ENCODE results near the gene SPOCK1. TPM values are rescaled to one million over a fixed set of nuclear protein-coding genes. Genes with fewer than 3 reads are reported as not detected.
A peak's percentile ranks its signal among the peaks of the same experiment; 100 is the strongest.

The SPOCK1 gene
- total and polyA plus RNA-seq, 2 of the 4 experiments (the other 2 are of a cell fraction): 5.0 to 20.3 TPM

DNA sequence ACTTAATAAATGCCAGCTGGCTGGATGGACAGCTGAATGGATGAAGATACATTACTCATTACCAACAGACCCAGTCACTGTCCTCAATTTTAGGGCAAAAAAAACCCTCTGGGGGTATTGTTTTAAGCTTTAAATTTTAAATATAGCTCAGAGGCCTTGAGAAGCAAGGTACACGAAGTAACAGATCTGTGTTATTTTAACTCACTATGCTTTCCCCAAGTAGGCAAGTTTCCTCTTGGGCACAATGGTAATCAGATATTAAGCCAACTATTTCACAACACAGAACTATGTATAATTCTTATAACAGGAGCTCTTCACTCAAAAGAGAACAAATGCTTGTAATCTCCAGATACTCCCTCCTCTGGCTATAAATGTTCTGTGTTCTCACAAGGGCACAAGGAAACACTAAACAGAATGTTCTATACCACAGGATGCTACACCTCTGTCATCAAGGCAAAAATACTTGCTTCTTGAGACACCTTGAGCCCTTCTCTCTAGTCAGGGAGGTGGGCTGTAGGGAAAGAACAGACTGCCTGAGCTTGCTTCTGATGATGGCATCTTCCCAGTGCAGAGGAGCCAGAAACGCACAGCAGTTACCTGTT lies 443.8 kb downstream of the SPOCK1 start:
- Histone ChIP-seq H2AK5ac (ENCODE audit: low read depth, low read length) (no peak overlapping the region), H3K4ac (ENCODE audit: low read depth, low read length) (no peak overlapping the region), H4K8ac (ENCODE audit: low read depth in 2 of 2, low read length in 2 of 2) (no peak overlapping the region), H2BK15ac (ENCODE audit: low read depth, low read length) (no peak overlapping the region), H3K9ac (ENCODE audit: low read depth, low read length) (no peak overlapping the region), H2BK120ac (ENCODE audit: low read depth, low read length) (no peak overlapping the region), H3K14ac (replicated peaks; ENCODE audit: low read depth, low read length) (no peak overlapping the region), H3K4me2 (ENCODE audit: low read depth, low read length) (no peak overlapping the region), H2AFZ (replicated peaks; ENCODE audit: low read length, poor library complexity) (no peak overlapping the region), H2BK20ac (ENCODE audit: low read depth, low read length) (no peak overlapping the region), H2AK9ac (replicated peaks; ENCODE audit: low read depth, low read length, poor library complexity) (no peak overlapping the region), H3K56ac (ENCODE audit: extremely low read depth, insufficient read depth, low read length) (no peak overlapping the region), H4K5ac (ENCODE audit: low read depth, low read length) (no peak overlapping the region), H3K9me1 (ENCODE audit: insufficient read depth, low read length) (no peaks in the 10 kb centered on the region), H3K4me1 (ENCODE audit: control insufficient read depth, insufficient read depth, low read length) (no peaks in the 10 kb centered on the region), H3K23ac (ENCODE audit: low read depth, low read length) (no peak overlapping the region), H2BK5ac (ENCODE audit: low read depth, low read length, poor library complexity, severe bottlenecking) (no peak overlapping the region), H3K27me3 (ENCODE audit: control insufficient read depth, insufficient read depth, low read length) (no peaks in the 10 kb centered on the region), H3K36me3 (ENCODE audit: control insufficient read depth, insufficient read depth, low read length) (no peaks in the 10 kb centered on the region), H3K79me1 (ENCODE audit: low read depth in 1 of 2, low read length in 2 of 2) (no peaks in the 10 kb centered on the region), H3K4me3 (ENCODE audit: insufficient read depth, low read depth, low read length) (no peak overlapping the region), H3K9me3 (ENCODE audit: control insufficient read depth, insufficient read depth, low read length) (no peaks in the 10 kb centered on the region), H3K18ac (ENCODE audit: low read depth, low read length) (no peak overlapping the region), H4K91ac (ENCODE audit: insufficient read depth, low read depth, low read length) (no peak overlapping the region), H4K20me1 (ENCODE audit: insufficient read depth, low read length) (no peaks in the 10 kb centered on the region), H3K27ac (ENCODE audit: insufficient read depth, low read length) (no peak overlapping the region)
- in situ Hi-C loops (cut with MboI; ENCODE audit: low sequenced_read_pairs) (no loop called here), dilution Hi-C loops (cut with HindIII; ENCODE audit: low sequenced_read_pairs, unreplicated experiment) (no loop called here), intact Hi-C loops (cut with micrococcal nuclease) (no loop called here)
- no TSS peak for BruUV-seq (replicated peaks)
- ATAC-seq (ENCODE audit: low read depth) (no peak), DNase-seq (no peak)
- no CpG with 5 or more reads among the region's 2 CpGs for WGBS, 2 experiments (ENCODE audit: extremely low coverage in 2 of 2, insufficient read length in 1 of 2)
- ChIA-PET POLR2A (ENCODE audit: unreplicated experiment) (no interaction called here), CTCF (no interaction called here)
- TF ChIP-seq MXI1 (IDR thresholded peaks at IDR 0.05; ENCODE audit: borderline replicate concordance, low read depth, low read length) (no peak), CEBPB (IDR thresholded peaks at IDR 0.05; ENCODE audit: low read depth, low read length) (0 out of 2 replicates have a peak, but pooled peaks have one; percentile 13)

All from IMR-90 (cell line).